HEK293T (cell line): ENCODE data around the gene TEDC1.

Experiments
- CTCF ChIA-PET: fragments of 350-600 bp; formaldehyde crosslinking; extraction: SDS; loops from one replicate; lab custom pipeline; 2021; ENCODE audit warnings: antibody characterized with exemption, inconsistent platforms; lab: Yijun Ruan, JAX
- POLR2A ChIA-PET: fragments of 350-600 bp; formaldehyde crosslinking; extraction: SDS; loops from one replicate; lab custom pipeline; 2020; ENCODE audit warnings: antibody characterized with exemption, inconsistent platforms; lab: Yijun Ruan, JAX
- DNase-seq: peaks from one replicate; pipeline ENCODE4 v3.0.0; 2012; ENCODE audit warnings: mixed read lengths; ENCODE audit errors: extremely low spot score
- ARNT ChIP-seq: fragments of 450-650 bp; IDR thresholded peaks from 2 replicates; pipeline ENCODE4 v1.6.1; 2017; ENCODE audit warnings: mild to moderate bottlenecking
- BHLHE40 ChIP-seq: fragments of 450-650 bp; IDR thresholded peaks from 2 replicates; pipeline ENCODE4 v1.6.1; 2016; ENCODE audit warnings: mild to moderate bottlenecking, moderate library complexity, borderline replicate concordance
- CTBP1 ChIP-seq: fragments of 450-650 bp; IDR thresholded peaks from 2 replicates; pipeline ENCODE4 v1.6.1; 2016; ENCODE audit warnings: borderline replicate concordance
- ELF4 ChIP-seq: fragments of 450-650 bp; IDR thresholded peaks from 2 replicates; pipeline ENCODE4 v1.6.1; 2017; ENCODE audit warnings: antibody characterized with exemption
- FOXA1 ChIP-seq: fragments of 450-650 bp; IDR thresholded peaks from 2 replicates; pipeline ENCODE4 v1.6.1; 2016; ENCODE audit warnings: mild to moderate bottlenecking
- FOXK2 ChIP-seq: fragments of 450-650 bp; IDR thresholded peaks from 2 replicates; pipeline ENCODE4 v1.6.1; 2016; ENCODE audit warnings: mild to moderate bottlenecking
- FOXM1 ChIP-seq: fragments of 450-650 bp; IDR thresholded peaks from 2 replicates; pipeline ENCODE4 v1.6.1; 2017; ENCODE audit warnings: mild to moderate bottlenecking, borderline replicate concordance
- HDGF ChIP-seq: fragments of 450-650 bp; IDR thresholded peaks from 2 replicates; pipeline ENCODE4 v1.6.1; 2017; ENCODE audit warnings: antibody characterized with exemption, borderline replicate concordance
- L3MBTL2 ChIP-seq: fragments of 450-650 bp; conservative IDR thresholded peaks from 2 replicates; pipeline ENCODE4 v1.6.1; 2016; ENCODE audit warnings: mild to moderate bottlenecking
- LEF1 ChIP-seq: fragments of 450-650 bp; IDR thresholded peaks from 2 replicates; pipeline ENCODE4 v1.6.1; 2017; ENCODE audit warnings: mild to moderate bottlenecking, borderline replicate concordance
- NFRKB ChIP-seq: fragments of 450-650 bp; IDR thresholded peaks from 2 replicates; pipeline ENCODE4 v1.6.1; 2016; ENCODE audit warnings: mild to moderate bottlenecking, moderate library complexity
- PKNOX1 ChIP-seq: fragments of 450-650 bp; IDR thresholded peaks from 2 replicates; pipeline ENCODE4 v1.6.1; 2016
- SP1 ChIP-seq: fragments of 450-650 bp; IDR thresholded peaks from 2 replicates; pipeline ENCODE4 v1.6.1; 2017
- SUZ12 ChIP-seq: fragments of 450-650 bp; IDR thresholded peaks from 2 replicates; pipeline ENCODE4 v1.6.1; 2016; ENCODE audit warnings: mild to moderate bottlenecking
- TARDBP ChIP-seq: fragments of 450-650 bp; IDR thresholded peaks from 2 replicates; pipeline ENCODE4 v1.6.1; 2016
- ZNF384 ChIP-seq: fragments of 450-650 bp; IDR thresholded peaks from 2 replicates; pipeline ENCODE4 v1.6.1; 2016

Gene TEDC1

GRCh38 chr14:105455766-105456660 lies 35.0 kb upstream of the TEDC1 start:
- TF ChIP-seq LEF1: no peak
- ChIA-PET POLR2A (interaction anchor here (0.7 kb wide), 1 partner anchor 34 kb away, joined by 3 read pairs; no protein-coding TSS in a partner anchor), CTCF (interaction anchor here (0.9 to 2.2 kb wide), 2 partner anchors 15 to 25 kb away, joined by 3 to 7 read pairs; no protein-coding TSS in a partner anchor)
- DNase-seq: no peak

- ChIA-PET POLR2A (interaction anchor here (0.7 kb wide), 1 partner anchor 33 kb away, joined by 3 read pairs; no protein-coding TSS in a partner anchor), CTCF (interaction anchor here (0.8 to 2.2 kb wide), 4 partner anchors 9 to 33 kb away, joined by 3 to 9 read pairs (median 6); no protein-coding TSS in a partner anchor)
- DNase-seq: no peak
- TF ChIP-seq TARDBP (no peak), ELF4 (no peak), PKNOX1 (no peak), L3MBTL2 (no peak), FOXK2 (no peak), CTBP1 (no peak), NFRKB (no peak), SUZ12 (no peak), FOXA1 (no peak), ARNT (no peak), HDGF (no peak), LEF1 (no peak), SP1 (no peak), ZNF384 (no peak), BHLHE40 (no peak), FOXM1 (no peak)
These were observed 34.1 kb upstream of the TEDC1 start for GRCh38 chr14:105456736-105457617.

GRCh38 chr14:105458010-105458409 lies 33.0 kb upstream of the TEDC1 start:
- no peak for DNase-seq
- ChIA-PET POLR2A (no interaction called here), CTCF (interaction anchor here (1.3 to 2.2 kb wide), 3 partner anchors 13 to 32 kb away, joined by 3 to 9 read pairs (median 7); no protein-coding TSS in a partner anchor)
- no peak for TF ChIP-seq ELF4
- TF ChIP-seq SUZ12: no peak
- no peak for TF ChIP-seq ZNF384
- TF ChIP-seq CTBP1: no peak
- no peak for TF ChIP-seq PKNOX1
- no peak for TF ChIP-seq BHLHE40
- TF ChIP-seq ARNT: no peak
- TF ChIP-seq FOXM1: no peak
- no peak for TF ChIP-seq FOXA1
- no peak for TF ChIP-seq LEF1
- no peak for TF ChIP-seq L3MBTL2
- no peak for TF ChIP-seq HDGF

GRCh38 chr14:105458571-105458970 lies 32.5 kb upstream of the TEDC1 start:
- POLR2A ChIA-PET: no interaction called here
- TF ChIP-seq FOXA1: no peak
- TF ChIP-seq SUZ12: no peak
- no peak for TF ChIP-seq ELF4
- TF ChIP-seq CTBP1: no peak
- no peak for TF ChIP-seq ZNF384
- no peak for TF ChIP-seq LEF1
- TF ChIP-seq TARDBP: no peak
- TF ChIP-seq FOXK2: no peak
- TF ChIP-seq NFRKB: no peak
- TF ChIP-seq FOXM1: no peak
- no peak for TF ChIP-seq PKNOX1
- TF ChIP-seq SP1: no peak
- TF ChIP-seq L3MBTL2: no peak
- no peak for TF ChIP-seq BHLHE40
- no peak for TF ChIP-seq HDGF
- TF ChIP-seq ARNT: no peak
- CTCF ChIA-PET: no interaction called here

GRCh38 chr14:105460116-105460515 lies 30.9 kb upstream of the TEDC1 start:
- TF ChIP-seq ZNF384: no peak
- no peak for TF ChIP-seq TARDBP
- no peak for TF ChIP-seq ELF4
- no peak for TF ChIP-seq SUZ12
- TF ChIP-seq NFRKB: no peak
- no peak for TF ChIP-seq FOXK2
- no peak for DNase-seq
- ChIA-PET POLR2A (no interaction called here), CTCF (no interaction called here)

More at GRCh38 chr14:105458571-105458970, 32.5 kb upstream of the TEDC1 start:
- DNase-seq: no peak

- TF ChIP-seq LEF1: no peak
- no peak for TF ChIP-seq TARDBP
- TF ChIP-seq HDGF: no peak
- TF ChIP-seq SP1: no peak
- no peak for TF ChIP-seq ELF4
- TF ChIP-seq ARNT: no peak
- no peak for TF ChIP-seq NFRKB
- no peak for TF ChIP-seq CTBP1
- TF ChIP-seq BHLHE40: no peak
- no peak for TF ChIP-seq L3MBTL2
- TF ChIP-seq PKNOX1: no peak
- TF ChIP-seq FOXA1: no peak
- TF ChIP-seq FOXM1: no peak
- no peak for TF ChIP-seq FOXK2
- no peak for TF ChIP-seq ZNF384
- TF ChIP-seq SUZ12: no peak
- CTCF ChIA-PET: no interaction called here
- DNase-seq: no peak
- POLR2A ChIA-PET: no interaction called here
These were observed 30.4 kb upstream of the TEDC1 start for GRCh38 chr14:105460616-105461015.
